Activated CD8-positive, alpha-beta T cell treated with anti-CD3 and anti-CD28 coated beads for 36 hours (primary cell): ENCODE measurements around the gene ADD2. TPM values are rescaled to one million over a fixed set of nuclear protein-coding genes. Genes with fewer than 3 reads are reported as not detected.

Source experiments
- ATAC-seq: fragments of 200-7000 bp; cut with Tn5 transposase; one replicate; pipeline ENCODE4 v1.10.0; 2021; ENCODE audit warnings: mild to moderate bottlenecking, moderate library complexity
- CTCF ChIA-PET: fragments of 350-600 bp; sonication (Branson Sonifier 250); formaldehyde crosslinking; loops from one replicate; lab custom pipeline; 2021; ENCODE audit warnings: antibody characterized with exemption; lab: Charles Lee
- POLR2A ChIA-PET: fragments of 350-600 bp; sonication (Branson Sonifier 250); formaldehyde crosslinking; loops from one replicate; lab custom pipeline; 2021; ENCODE audit warnings: antibody characterized with exemption; lab: Charles Lee
- DNase-seq: peaks from one replicate; pipeline ENCODE4 v3.0.0-alpha.2; 2020
- H3K27ac Mint-ChIP-seq: one replicate; pipeline ENCODE4 v1.8.0; 2021; ENCODE audit warnings: mild to moderate bottlenecking, mixed read lengths
- H3K27me3 Mint-ChIP-seq: one replicate; pipeline ENCODE4 v1.8.0; 2021; ENCODE audit warnings: mixed read lengths
- H3K36me3 Mint-ChIP-seq: one replicate; pipeline ENCODE4 v1.8.0; 2021; ENCODE audit warnings: low read depth, mixed read lengths
- H3K4me1 Mint-ChIP-seq: one replicate; pipeline ENCODE4 v1.8.0; 2021; ENCODE audit warnings: low read depth, mixed read lengths
- H3K4me3 Mint-ChIP-seq: one replicate; pipeline ENCODE4 v1.8.0; 2021; ENCODE audit warnings: mild to moderate bottlenecking, moderate library complexity, mixed read lengths
- H3K9me3 Mint-ChIP-seq: one replicate; pipeline ENCODE4 v1.8.0; 2021; ENCODE audit warnings: mixed read lengths
- intact Hi-C: fragments of 100-400 bp; cut with micrococcal nuclease; formaldehyde crosslinking; loops from one replicate; pipeline ENCODE4 v1.10.0; 2022
- total RNA-seq, 2 experiments: library from RNA; stranded (reverse); gene quantifications; one replicate each; pipeline ENCODE4 v1.2.3, GENCODE V29; 2021
- TF ChIP-seq, protein P1 (sequence below): fragments of 200-600 bp; IDR thresholded peaks from one replicate; pipeline ENCODE4 v1.8.0; 2022; ENCODE audit warnings: antibody characterized with exemption, mild to moderate bottlenecking

ADD2 gene
- total RNA-seq, 2 experiments from 2014 or later: 24.5 to 26.3 TPM

DNA sequence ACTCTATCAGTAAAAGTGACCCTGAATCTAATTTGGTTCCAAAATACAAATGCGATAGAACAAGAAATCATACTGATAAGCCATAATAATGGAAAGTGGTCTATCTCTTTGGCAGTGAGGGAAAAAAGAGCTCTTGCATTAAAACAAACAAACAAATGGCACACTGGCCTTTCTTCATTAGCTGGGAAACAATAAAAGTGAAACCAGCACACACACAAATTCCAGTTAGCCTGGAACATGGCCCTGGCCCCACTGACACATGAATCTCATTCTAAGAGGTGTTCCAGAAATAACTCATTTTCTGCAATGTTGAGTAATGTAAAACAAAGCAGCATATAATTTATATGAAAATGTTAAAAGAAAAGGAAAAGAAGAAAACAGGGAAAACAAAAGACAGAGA is 135.0 kb downstream of the ADD2 start:
- no peak overlapping the region for H3K4me3 Mint-ChIP-seq
- ATAC-seq: no peak
- ChIA-PET CTCF (interaction anchor here (0.9 kb wide), 1 partner anchor 16 kb away, joined by 3 read pairs; no protein-coding TSS in a partner anchor), POLR2A (interaction anchor here (0.9 kb wide), 1 partner anchor 11 kb away, joined by 3 read pairs; no protein-coding TSS in a partner anchor)
- TF ChIP-seq, protein P1, sequence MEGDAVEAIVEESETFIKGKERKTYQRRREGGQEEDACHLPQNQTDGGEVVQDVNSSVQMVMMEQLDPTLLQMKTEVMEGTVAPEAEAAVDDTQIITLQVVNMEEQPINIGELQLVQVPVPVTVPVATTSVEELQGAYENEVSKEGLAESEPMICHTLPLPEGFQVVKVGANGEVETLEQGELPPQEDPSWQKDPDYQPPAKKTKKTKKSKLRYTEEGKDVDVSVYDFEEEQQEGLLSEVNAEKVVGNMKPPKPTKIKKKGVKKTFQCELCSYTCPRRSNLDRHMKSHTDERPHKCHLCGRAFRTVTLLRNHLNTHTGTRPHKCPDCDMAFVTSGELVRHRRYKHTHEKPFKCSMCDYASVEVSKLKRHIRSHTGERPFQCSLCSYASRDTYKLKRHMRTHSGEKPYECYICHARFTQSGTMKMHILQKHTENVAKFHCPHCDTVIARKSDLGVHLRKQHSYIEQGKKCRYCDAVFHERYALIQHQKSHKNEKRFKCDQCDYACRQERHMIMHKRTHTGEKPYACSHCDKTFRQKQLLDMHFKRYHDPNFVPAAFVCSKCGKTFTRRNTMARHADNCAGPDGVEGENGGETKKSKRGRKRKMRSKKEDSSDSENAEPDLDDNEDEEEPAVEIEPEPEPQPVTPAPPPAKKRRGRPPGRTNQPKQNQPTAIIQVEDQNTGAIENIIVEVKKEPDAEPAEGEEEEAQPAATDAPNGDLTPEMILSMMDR: no peak
- no peaks in the 10 kb centered on the region for H3K27me3 Mint-ChIP-seq
- intact Hi-C loops: no loop called here
- H3K9me3 Mint-ChIP-seq: peaks cover 6% of the 10 kb centered on the region
- H3K4me1 Mint-ChIP-seq: no peaks in the 10 kb centered on the region
- H3K36me3 Mint-ChIP-seq: no peaks in the 10 kb centered on the region
- no peak overlapping the region for H3K27ac Mint-ChIP-seq
- no peak for DNase-seq

DNA sequence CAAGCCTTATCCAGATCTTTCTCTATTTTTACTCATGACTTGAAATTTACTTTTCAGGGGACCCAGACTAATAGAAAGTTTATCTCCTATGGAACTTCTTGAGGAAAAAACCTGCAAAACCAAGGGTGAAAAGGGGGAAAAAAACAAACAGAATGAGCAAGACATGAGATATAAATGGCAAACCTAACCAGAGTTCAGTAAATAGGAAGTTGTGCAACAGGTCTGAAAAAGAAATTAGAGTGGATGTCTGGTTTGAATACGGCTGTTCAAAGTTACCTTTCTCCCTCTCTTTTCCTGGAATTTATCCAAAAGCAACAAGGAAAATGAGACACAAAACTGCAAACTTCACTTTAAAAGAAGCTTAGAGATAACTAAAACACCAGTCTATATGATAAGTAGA is 135.6 kb downstream of the ADD2 start:
- Mint-ChIP-seq H3K9me3 (peaks cover 6% of the 10 kb centered on the region), H3K4me1 (no peaks in the 10 kb centered on the region), H3K27ac (no peak overlapping the region), H3K4me3 (no peak overlapping the region), H3K27me3 (peaks cover 1% of the 10 kb centered on the region), H3K36me3 (no peaks in the 10 kb centered on the region)
- CTCF ChIA-PET: interaction anchor here (0.9 kb wide), 1 partner anchor 15 kb away, joined by 3 read pairs; no protein-coding TSS in a partner anchor
- DNase-seq (no peak), ATAC-seq (no peak)
- intact Hi-C loops: no loop called here
- POLR2A ChIA-PET: interaction anchor here (0.9 kb wide), 1 partner anchor 11 kb away, joined by 3 read pairs; no protein-coding TSS in a partner anchor
- TF ChIP-seq, protein P1: no peak

DNA sequence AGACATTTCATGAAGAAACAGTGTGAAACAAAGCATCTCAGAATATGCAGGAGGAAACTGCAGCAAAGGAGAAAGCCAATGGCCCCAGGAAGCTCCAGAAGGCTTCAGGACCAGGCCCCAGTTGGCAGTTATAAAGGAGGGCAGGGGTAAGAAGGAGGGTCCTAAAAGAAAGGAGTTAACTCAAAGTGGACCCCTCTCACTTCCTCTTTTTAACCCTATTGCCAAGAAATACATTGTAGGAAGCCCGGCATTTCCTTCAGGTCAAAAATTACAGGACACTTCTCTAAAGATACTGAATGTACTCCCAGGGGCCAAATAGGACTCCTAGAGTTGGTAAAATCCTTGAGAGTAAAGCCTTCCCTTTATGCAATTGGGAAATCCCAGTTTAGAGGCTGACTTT is 137.2 kb downstream of the ADD2 start:
- no peak overlapping the region for H3K27ac Mint-ChIP-seq
- CTCF ChIA-PET: interaction anchor here (0.8 to 1.0 kb wide), 2 partner anchors 13 to 290 kb away, joined by 3 to 4 read pairs; no protein-coding TSS in a partner anchor
- ATAC-seq (no peak), DNase-seq (no peak)
- POLR2A ChIA-PET: no interaction called here
- intact Hi-C loops: no loop called here
- H3K9me3 Mint-ChIP-seq: peaks cover 6% of the 10 kb centered on the region
- H3K36me3 Mint-ChIP-seq: no peaks in the 10 kb centered on the region
- TF ChIP-seq, protein P1: no peak
- no peak overlapping the region for H3K4me3 Mint-ChIP-seq
- no peaks in the 10 kb centered on the region for H3K4me1 Mint-ChIP-seq
- peaks cover 1% of the 10 kb centered on the region for H3K27me3 Mint-ChIP-seq

DNA sequence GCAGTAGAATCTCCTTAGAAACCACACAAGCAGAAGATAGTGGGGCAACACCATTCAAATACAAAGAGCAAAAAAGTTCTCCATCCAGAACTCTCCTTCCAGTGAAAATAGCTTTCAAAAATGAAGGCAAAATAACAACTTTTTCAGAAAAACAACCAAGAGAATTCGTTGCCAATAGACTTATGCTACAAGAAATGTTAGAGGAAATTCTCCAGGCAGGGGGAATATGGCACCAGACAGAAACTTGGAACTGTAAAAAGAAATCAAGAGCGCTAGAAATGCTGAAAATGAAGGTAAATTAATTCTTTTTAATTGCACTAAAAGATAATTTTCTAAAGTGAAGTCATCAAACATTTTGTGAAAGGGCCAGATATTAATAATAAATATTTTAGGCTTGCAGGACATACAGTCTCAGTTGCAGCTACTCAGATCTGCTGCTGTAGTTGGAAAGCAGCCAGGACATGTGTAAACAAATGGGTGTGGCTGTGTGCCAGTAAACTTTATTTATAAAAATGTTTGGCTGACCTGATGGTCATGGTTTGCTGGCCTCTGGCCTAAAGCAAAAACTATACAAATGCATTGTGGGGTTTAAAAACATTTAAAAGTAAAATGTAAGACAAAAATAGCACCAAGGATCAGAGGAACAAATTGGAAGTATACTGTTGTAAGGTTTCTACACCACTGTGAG is 140.6 kb downstream of the ADD2 start:
- no peak for ATAC-seq
- H3K27me3 Mint-ChIP-seq: peaks cover 2% of the 10 kb centered on the region
- ChIA-PET CTCF (interaction anchor here (0.9 to 2.3 kb wide), 3 partner anchors 9 to 10 kb away, joined by 3 to 7 read pairs (median 7); no protein-coding TSS in a partner anchor), POLR2A (no interaction called here)
- no peak overlapping the region for H3K4me3 Mint-ChIP-seq
- TF ChIP-seq, protein P1: no peak
- no peaks in the 10 kb centered on the region for H3K36me3 Mint-ChIP-seq
- no peaks in the 10 kb centered on the region for H3K4me1 Mint-ChIP-seq
- H3K9me3 Mint-ChIP-seq: no peaks in the 10 kb centered on the region
- intact Hi-C loops: no loop called here
- no peak for DNase-seq
- H3K27ac Mint-ChIP-seq: no peak overlapping the region
